ENCODE data around the gene TM2D3. TPM values are rescaled to one million over a fixed set of nuclear protein-coding genes. Genes with fewer than 3 reads are reported as not detected.
"Not testable (repeated sequence)": the region's sequence is repeated elsewhere in the genome, so short reads cannot be mapped to it uniquely, and the experiment has no call there.

TM2D3 gene
- total RNA-seq, 1 experiment from 2014 or later, result 34.7 TPM

DNA sequence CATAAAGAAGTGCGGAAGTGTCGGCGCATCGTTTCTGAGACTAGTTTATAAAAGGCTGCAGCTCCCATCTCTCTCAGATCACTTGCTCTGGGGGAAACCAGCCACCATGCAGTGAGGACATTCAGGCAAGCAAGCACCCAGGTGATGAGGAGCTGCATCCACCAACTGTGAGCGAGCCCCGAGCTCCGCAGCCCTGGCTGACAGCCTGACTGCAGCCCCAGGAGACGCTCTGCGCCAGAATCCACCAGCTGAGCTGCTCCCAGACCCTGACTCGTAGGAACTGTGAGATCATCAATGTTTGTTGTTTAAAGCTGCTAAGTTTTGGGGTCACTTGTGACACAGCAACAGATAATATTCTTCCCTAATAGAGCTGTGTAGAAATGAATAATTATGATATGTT is 5.0 kb upstream of the TM2D3 start:
- Mint-ChIP-seq H3K27me3 (ENCODE audit: insufficient read depth, unreplicated experiment) (no peaks in the 10 kb centered on the region), H3K9me3 (ENCODE audit: unreplicated experiment) (no peaks in the 10 kb centered on the region), H3K27ac (ENCODE audit: unreplicated experiment) (no peak overlapping the region), H3K36me3 (ENCODE audit: insufficient read depth, unreplicated experiment) (no peaks in the 10 kb centered on the region), H3K4me1 (ENCODE audit: low read depth, unreplicated experiment) (no peaks in the 10 kb centered on the region), H3K4me3 (ENCODE audit: unreplicated experiment) (no peak overlapping the region)
- intact Hi-C loops (cut with micrococcal nuclease; ENCODE audit: unreplicated experiment), result no loop called here
- Histone ChIP-seq H3K4me1 (no peaks in the 10 kb centered on the region), H3K9me3 (no peaks in the 10 kb centered on the region), H3K27me3 (replicated peaks; ENCODE audit: control insufficient read depth, insufficient read depth, low read length) (no peaks in the 10 kb centered on the region), H3K4me3 (ENCODE audit: low read depth, low read length) (no peak overlapping the region), H3K36me3 (ENCODE audit: control insufficient read depth, insufficient read depth, low read length) (no peaks in the 10 kb centered on the region)
- POLR2A ChIA-PET, result interaction anchor here (0.6 kb wide), 1 partner anchor 65 kb away, joined by 3 read pairs; no protein-coding TSS in a partner anchor
- TF ChIP-seq, protein P1, sequence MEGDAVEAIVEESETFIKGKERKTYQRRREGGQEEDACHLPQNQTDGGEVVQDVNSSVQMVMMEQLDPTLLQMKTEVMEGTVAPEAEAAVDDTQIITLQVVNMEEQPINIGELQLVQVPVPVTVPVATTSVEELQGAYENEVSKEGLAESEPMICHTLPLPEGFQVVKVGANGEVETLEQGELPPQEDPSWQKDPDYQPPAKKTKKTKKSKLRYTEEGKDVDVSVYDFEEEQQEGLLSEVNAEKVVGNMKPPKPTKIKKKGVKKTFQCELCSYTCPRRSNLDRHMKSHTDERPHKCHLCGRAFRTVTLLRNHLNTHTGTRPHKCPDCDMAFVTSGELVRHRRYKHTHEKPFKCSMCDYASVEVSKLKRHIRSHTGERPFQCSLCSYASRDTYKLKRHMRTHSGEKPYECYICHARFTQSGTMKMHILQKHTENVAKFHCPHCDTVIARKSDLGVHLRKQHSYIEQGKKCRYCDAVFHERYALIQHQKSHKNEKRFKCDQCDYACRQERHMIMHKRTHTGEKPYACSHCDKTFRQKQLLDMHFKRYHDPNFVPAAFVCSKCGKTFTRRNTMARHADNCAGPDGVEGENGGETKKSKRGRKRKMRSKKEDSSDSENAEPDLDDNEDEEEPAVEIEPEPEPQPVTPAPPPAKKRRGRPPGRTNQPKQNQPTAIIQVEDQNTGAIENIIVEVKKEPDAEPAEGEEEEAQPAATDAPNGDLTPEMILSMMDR (IDR thresholded peaks at IDR 0.05; ENCODE audit: insufficient read depth in 1 of 2, low read depth in 1 of 2, low read length in 1 of 2, severe bottlenecking in 1 of 2, unreplicated experiment in 1 of 2), result no peak
- DNase-seq, result no peak
- BruUV-seq (replicated peaks), result no TSS peak
- CTCF ChIA-PET, result no interaction called here

DNA sequence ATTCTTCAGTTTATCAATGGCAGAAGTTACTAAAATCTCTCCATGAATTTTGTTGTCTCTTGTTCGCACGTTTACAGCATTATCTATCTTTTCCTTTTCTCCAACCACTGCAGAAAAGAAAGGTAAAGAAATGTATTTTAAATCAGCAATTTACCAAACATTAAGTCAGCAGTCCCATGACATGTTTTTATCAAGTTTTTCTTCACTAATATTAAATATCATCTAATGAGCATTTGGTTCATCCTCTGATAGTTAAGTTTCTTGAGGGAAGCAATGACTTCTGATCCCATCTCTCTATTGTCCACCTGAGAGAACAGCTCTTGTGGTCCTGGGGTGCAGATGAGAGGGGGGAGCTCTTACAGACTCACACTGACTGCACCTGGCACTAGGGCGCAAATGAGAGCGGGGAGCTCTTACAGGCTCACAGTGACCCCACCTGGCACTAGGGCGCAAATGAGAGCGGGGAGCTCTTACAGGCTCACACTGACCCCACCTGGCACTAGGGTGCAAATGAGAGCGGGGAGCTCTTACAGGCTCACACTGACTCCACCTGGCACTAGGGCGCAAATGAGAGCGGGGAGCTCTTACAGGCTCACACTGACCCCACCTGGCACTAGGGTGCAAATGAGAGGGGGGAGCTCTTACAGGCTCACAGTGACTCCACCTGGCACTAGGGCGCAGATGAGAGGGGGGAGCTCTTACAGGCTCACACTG is 2.6 kb upstream of the TM2D3 start:
- DNase-seq, result peak; percentile 29 to 56
- intact Hi-C loops (cut with micrococcal nuclease; ENCODE audit: unreplicated experiment), result not testable (repeated sequence)

DNA sequence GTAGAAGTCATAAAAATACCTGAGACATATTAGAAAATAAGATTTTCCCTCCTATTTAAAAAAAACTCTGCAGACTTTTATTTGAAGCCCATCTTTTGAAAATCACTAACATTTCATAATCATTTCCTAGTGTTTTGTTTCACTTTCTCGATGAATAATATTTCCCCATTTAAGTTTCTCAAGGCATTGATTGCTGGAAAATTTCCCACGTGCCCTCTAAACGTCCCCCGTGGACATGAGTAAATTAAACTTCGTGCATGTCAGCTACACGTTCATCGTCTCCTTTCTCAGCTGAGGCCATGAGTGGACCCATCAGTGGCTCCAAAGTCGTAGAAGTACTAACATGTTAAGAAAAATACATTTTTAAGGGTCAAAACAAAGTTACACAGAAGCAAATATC is 2.0 kb upstream of the TM2D3 start:
- H3K4me1 ChIP-seq, result peaks cover 9% of the 10 kb centered on the region
- intact Hi-C loops (cut with micrococcal nuclease; ENCODE audit: unreplicated experiment), result no loop called here
- Mint-ChIP-seq H3K9me3 (ENCODE audit: unreplicated experiment) (no peaks in the 10 kb centered on the region), H3K4me3 (ENCODE audit: unreplicated experiment) (no peak overlapping the region), H3K36me3 (ENCODE audit: insufficient read depth, unreplicated experiment) (peaks cover 5% of the 10 kb centered on the region), H3K4me1 (ENCODE audit: low read depth, unreplicated experiment) (peaks cover 4% of the 10 kb centered on the region), H3K27ac (ENCODE audit: unreplicated experiment) (no peak overlapping the region), H3K27me3 (ENCODE audit: insufficient read depth, unreplicated experiment) (no peaks in the 10 kb centered on the region)
- DNase-seq, result no peak
- no TSS peak for BruUV-seq (replicated peaks)
- no peaks in the 10 kb centered on the region for H3K27me3 ChIP-seq (replicated peaks; ENCODE audit: control insufficient read depth, insufficient read depth, low read length)
- H3K36me3 ChIP-seq (ENCODE audit: control insufficient read depth, insufficient read depth, low read length), result no peaks in the 10 kb centered on the region
- TF ChIP-seq, protein P1 (IDR thresholded peaks at IDR 0.05; ENCODE audit: insufficient read depth in 1 of 2, low read depth in 1 of 2, low read length in 1 of 2, severe bottlenecking in 1 of 2, unreplicated experiment in 1 of 2), result no peak
- ChIA-PET POLR2A (interaction anchor here (0.6 kb wide), 1 partner anchor 14 kb away, joined by 3 read pairs; no protein-coding TSS in a partner anchor), CTCF (no interaction called here)
- H3K4me3 ChIP-seq (ENCODE audit: low read depth, low read length), result no peak overlapping the region
- H3K9me3 ChIP-seq, result no peaks in the 10 kb centered on the region

More for the DNA sequence above, 2.6 kb upstream of the TM2D3 start:
- POLR2A ChIA-PET; H3K36me3 Mint-ChIP-seq (ENCODE audit: insufficient read depth, unreplicated experiment); H3K4me3 ChIP-seq (ENCODE audit: low read depth, low read length); BruUV-seq (replicated peaks); H3K27me3 Mint-ChIP-seq (ENCODE audit: insufficient read depth, unreplicated experiment); H3K4me1 ChIP-seq; H3K27me3 ChIP-seq (replicated peaks; ENCODE audit: control insufficient read depth, insufficient read depth, low read length); H3K9me3 ChIP-seq; H3K9me3 Mint-ChIP-seq (ENCODE audit: unreplicated experiment); H3K36me3 ChIP-seq (ENCODE audit: control insufficient read depth, insufficient read depth, low read length); H3K27ac Mint-ChIP-seq (ENCODE audit: unreplicated experiment); H3K4me1 Mint-ChIP-seq (ENCODE audit: low read depth, unreplicated experiment); H3K4me3 Mint-ChIP-seq (ENCODE audit: unreplicated experiment): not testable (repeated sequence)
- CTCF ChIA-PET, result interaction anchor here (0.6 to 1.1 kb wide), 7 partner anchors 55 to 404 kb away, joined by 3 to 4 read pairs (median 3); no protein-coding TSS in a partner anchor
